Keratinocyte (primary cell): ENCODE measurements around the gene SFSWAP.

Experiments used
- EZH2 ChIP-seq: IDR thresholded peaks from one replicate; pipeline ENCODE4 v1.6.1; 2012; ENCODE audit warnings: inconsistent platforms, mild to moderate bottlenecking, low read length, moderate library complexity
- TF ChIP-seq, protein P1 (sequence below), 3 experiments: IDR thresholded peaks in 1 of 3; conservative IDR thresholded peaks in 1 of 3; optimal IDR thresholded peaks in 1 of 3; 2 replicates in 2 of 3; 3 replicates in 1 of 3; pipeline versions ENCODE3 to v1.5.1; 2011; ENCODE audit warnings: low read length in 3 of 3, mild to moderate bottlenecking in 3 of 3, moderate library complexity in 2 of 3, control low read depth in 1 of 3, inconsistent platforms in 1 of 3; ENCODE audit not compliant: insufficient read depth in 2 of 3; ENCODE audit errors: extremely low read depth in 1 of 3

GRCh38 chr12:131771965-131772364, 61.1 kb downstream of the SFSWAP start:
- TF ChIP-seq, protein P1, sequence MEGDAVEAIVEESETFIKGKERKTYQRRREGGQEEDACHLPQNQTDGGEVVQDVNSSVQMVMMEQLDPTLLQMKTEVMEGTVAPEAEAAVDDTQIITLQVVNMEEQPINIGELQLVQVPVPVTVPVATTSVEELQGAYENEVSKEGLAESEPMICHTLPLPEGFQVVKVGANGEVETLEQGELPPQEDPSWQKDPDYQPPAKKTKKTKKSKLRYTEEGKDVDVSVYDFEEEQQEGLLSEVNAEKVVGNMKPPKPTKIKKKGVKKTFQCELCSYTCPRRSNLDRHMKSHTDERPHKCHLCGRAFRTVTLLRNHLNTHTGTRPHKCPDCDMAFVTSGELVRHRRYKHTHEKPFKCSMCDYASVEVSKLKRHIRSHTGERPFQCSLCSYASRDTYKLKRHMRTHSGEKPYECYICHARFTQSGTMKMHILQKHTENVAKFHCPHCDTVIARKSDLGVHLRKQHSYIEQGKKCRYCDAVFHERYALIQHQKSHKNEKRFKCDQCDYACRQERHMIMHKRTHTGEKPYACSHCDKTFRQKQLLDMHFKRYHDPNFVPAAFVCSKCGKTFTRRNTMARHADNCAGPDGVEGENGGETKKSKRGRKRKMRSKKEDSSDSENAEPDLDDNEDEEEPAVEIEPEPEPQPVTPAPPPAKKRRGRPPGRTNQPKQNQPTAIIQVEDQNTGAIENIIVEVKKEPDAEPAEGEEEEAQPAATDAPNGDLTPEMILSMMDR (optimal IDR thresholded peaks at IDR 0.05 in 1 of 3, IDR thresholded peaks at IDR 0.05 in 1 of 3, conservative IDR thresholded peaks at IDR 0.05 in 1 of 3; ENCODE audit: extremely low read depth in 1 of 3, insufficient read depth in 2 of 3, low read length in 3 of 3), result no peak
- TF ChIP-seq EZH2, result no peak
